ENCODE results near the gene ENG. TPM values are rescaled to one million over a fixed set of nuclear protein-coding genes. Genes with fewer than 3 reads are reported as not detected.

ENG gene
- total RNA-seq, 1 donor from 2014 or later, result 675 TPM

DNA sequence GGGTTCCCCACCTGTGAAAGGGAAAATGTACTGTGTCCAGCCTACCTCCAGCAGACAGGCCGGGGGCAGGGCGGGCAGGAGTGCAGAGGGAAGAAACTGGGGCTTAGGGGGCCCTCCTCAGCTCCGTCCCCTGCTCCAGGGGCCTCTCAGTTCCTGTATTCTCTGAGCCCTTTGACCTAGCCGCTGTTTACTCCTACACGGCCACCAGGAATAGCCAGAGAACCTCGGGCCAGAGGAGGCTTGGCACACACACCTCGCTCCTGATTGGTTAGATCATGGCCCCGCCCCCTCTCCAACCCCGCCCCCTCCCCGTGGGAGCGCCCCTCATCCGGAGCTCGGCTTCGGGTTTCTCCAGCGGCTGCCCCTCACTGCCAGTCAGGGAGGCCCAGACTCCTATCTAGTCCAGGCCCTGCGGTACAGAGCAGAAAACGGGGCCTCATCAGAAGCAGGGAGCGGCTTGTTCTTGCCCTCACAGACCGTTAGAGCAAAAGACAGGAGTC is 42.8 kb upstream of the ENG start:
- TF ChIP-seq, protein P1, sequence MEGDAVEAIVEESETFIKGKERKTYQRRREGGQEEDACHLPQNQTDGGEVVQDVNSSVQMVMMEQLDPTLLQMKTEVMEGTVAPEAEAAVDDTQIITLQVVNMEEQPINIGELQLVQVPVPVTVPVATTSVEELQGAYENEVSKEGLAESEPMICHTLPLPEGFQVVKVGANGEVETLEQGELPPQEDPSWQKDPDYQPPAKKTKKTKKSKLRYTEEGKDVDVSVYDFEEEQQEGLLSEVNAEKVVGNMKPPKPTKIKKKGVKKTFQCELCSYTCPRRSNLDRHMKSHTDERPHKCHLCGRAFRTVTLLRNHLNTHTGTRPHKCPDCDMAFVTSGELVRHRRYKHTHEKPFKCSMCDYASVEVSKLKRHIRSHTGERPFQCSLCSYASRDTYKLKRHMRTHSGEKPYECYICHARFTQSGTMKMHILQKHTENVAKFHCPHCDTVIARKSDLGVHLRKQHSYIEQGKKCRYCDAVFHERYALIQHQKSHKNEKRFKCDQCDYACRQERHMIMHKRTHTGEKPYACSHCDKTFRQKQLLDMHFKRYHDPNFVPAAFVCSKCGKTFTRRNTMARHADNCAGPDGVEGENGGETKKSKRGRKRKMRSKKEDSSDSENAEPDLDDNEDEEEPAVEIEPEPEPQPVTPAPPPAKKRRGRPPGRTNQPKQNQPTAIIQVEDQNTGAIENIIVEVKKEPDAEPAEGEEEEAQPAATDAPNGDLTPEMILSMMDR (IDR thresholded peaks at IDR 0.05), result no peak
- Histone ChIP-seq H3K27ac (peak overlapping the region; percentile 95 to 99), H3K9me3 (no peaks in the 10 kb centered on the region), H3K27me3 (no peaks in the 10 kb centered on the region), H3K4me1 (peaks cover 14 to 29% of the 10 kb centered on the region in 2 donors), H3K4me3 (peak overlapping the region; percentile 83 to 100), H3K36me3 (peaks cover 38 to 44% of the 10 kb centered on the region in 2 donors)
- peak in 1 of 2 donors; percentile 92 for DNase-seq (ENCODE audit: low spot score in 2 of 2)
- intact Hi-C loops (cut with DNase I), result loop anchor here (1.0 to 2.0 kb wide), 2 partner anchors 20 kb away; partner anchors contain the start of genes AK1 and ST6GALNAC4

DNA sequence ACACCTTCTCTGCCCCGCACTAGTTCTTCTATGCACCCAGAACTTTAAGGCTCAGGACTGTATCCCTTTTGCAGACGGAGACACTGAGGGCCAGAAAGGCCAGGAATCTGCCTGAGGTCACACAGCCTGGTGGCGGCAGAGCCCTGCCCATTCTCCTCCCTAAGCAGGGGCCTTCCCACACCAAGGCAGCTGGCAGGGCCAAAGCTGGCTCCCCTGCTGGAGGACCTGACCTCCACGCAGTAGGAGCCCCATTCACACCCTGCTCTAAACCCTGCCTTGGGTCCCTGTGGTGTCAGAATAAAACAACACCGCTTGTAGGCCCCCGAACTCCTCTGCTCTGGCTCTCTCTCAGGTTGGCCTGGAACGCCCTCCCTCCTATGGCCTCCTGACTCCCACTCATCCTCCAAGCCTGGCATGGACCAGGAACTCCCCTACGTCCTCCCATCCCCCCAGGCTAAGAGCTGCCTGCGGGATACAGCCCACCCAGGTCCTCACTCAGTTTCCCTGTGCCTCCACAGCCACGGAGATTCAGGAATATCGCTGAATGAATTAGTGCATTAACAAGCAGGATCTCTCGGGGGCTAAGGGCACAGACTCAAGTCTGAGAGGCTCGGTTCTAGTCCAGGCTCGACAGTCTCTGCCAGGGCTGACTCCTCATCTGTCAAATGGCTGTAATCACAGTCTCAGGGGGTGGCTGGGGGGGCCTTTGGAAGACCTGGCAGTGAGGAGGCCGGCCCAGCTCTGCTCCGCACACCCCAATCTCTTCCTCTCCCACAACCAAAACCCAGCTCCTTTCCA is 42.1 kb upstream of the ENG start:
- no peak for DNase-seq (ENCODE audit: low spot score in 2 of 2)
- TF ChIP-seq, protein P1 (IDR thresholded peaks at IDR 0.05), result no peak

DNA sequence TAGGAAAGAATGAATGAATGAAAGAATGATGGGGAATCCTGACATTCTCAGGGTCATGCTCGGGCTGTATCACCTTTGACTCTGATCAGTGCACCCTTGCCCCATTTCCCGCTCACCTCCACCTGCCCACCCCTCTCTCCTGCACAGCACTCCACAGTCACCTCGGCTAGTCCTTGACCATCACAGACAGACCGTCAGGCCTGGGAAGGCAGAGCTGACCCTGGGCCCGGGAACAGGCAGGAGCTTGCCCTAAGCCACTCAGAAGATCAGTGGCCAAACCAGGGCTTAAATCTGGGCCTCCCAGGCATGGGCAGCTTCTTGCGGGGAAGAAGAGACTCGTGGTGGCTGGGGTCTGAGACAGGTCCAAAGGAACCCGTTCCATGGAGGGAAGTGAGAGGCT is 41.4 kb upstream of the ENG start:
- no peak for DNase-seq (ENCODE audit: low spot score in 2 of 2)
- H3K4me3 ChIP-seq, result no peak overlapping the region
- H3K27me3 ChIP-seq, result no peaks in the 10 kb centered on the region
- intact Hi-C loops (cut with DNase I), result loop anchor here (2.0 kb wide), 1 partner anchor 19 kb away; the partner anchor contains the start of gene AK1
- H3K4me1 ChIP-seq, result peaks cover 14 to 26% of the 10 kb centered on the region in 2 donors
- TF ChIP-seq, protein P1 (IDR thresholded peaks at IDR 0.05), result no peak
- H3K27ac ChIP-seq, result peak overlapping the region in 1 of 2 donors; percentile 99
- no peaks in the 10 kb centered on the region for H3K9me3 ChIP-seq
- peaks cover 48 to 58% of the 10 kb centered on the region in 2 donors for H3K36me3 ChIP-seq

More for the DNA sequence above, 42.1 kb upstream of the ENG start:
- Histone ChIP-seq H3K27ac (peak overlapping the region; percentile 95 to 99), H3K27me3 (no peaks in the 10 kb centered on the region), H3K4me3 (peak overlapping the region; percentile 83 to 100), H3K9me3 (no peaks in the 10 kb centered on the region), H3K4me1 (peaks cover 14 to 29% of the 10 kb centered on the region in 2 donors), H3K36me3 (peaks cover 42 to 51% of the 10 kb centered on the region in 2 donors)
- intact Hi-C loops (cut with DNase I), result loop anchor here (1.0 to 2.0 kb wide), 2 partner anchors 20 to 21 kb away; partner anchors contain the start of genes AK1 and ST6GALNAC4

DNA sequence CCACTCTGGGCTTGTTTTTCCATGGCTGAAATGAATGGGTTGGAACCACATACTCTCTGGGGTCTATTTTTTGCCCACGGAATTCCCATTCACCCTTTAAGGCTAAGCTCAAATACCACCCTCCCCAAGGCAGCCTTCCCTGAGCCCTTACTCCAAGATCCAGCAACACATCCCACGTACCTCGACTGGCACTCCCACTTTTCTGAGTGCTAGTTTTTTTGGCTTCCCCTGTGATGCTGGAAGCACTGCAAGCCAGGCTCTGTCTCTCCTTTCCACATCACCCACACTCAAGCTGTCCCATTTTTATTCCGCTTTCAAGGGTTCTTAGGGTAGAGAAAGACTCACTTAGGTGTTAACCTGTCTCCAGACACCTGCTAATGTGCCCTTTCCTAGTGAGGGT is 38.9 kb upstream of the ENG start:
- peaks cover 69 to 77% of the 10 kb centered on the region in 2 donors for H3K36me3 ChIP-seq
- no peak overlapping the region for H3K27ac ChIP-seq
- H3K4me1 ChIP-seq, result peaks cover 10 to 17% of the 10 kb centered on the region in 2 donors
- no peaks in the 10 kb centered on the region for H3K27me3 ChIP-seq
- TF ChIP-seq, protein P1 (IDR thresholded peaks at IDR 0.05), result no peak
- DNase-seq (ENCODE audit: low spot score in 2 of 2), result no peak
- H3K9me3 ChIP-seq, result no peaks in the 10 kb centered on the region
- no peak overlapping the region for H3K4me3 ChIP-seq
- intact Hi-C loops (cut with DNase I), result no loop called here

DNA sequence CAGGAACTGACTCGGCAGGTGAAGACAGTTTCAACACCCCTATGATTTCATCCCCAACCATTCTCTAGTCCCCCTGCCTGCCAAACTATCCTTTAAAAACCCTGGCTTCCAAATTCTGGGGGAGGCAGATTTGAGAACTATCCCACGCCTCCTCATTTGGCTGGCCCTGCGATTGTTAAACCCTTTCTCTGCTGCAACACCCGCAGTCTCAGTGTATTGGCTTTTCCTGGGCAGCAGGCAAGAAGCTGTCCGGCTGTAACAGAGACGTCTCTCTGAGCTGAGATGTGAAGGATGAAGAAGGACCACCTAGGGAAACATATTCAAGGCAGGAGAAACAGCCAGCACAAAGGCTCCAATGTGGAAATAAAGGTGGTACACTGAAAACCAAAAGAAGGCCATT is 38.4 kb upstream of the ENG start:
- Histone ChIP-seq H3K27ac (no peak overlapping the region), H3K4me1 (peaks cover 10 to 13% of the 10 kb centered on the region in 2 donors), H3K27me3 (no peaks in the 10 kb centered on the region), H3K36me3 (peaks cover 75 to 78% of the 10 kb centered on the region in 2 donors), H3K9me3 (no peaks in the 10 kb centered on the region), H3K4me3 (no peak overlapping the region)
- intact Hi-C loops (cut with DNase I), result no loop called here
- no peak for DNase-seq (ENCODE audit: low spot score in 2 of 2)
- TF ChIP-seq, protein P1 (IDR thresholded peaks at IDR 0.05), result no peak
